Stimulated activated CD8-positive, alpha-beta memory T cell treated with anti-CD3 and anti-CD28 coated beads, Interleukin-4, amount 100 ng/mL, for 4 hours (primary cell): ENCODE measurements around the gene CKAP5.

Experiments used
- DNase-seq, 2 donors: peaks; one replicate each; pipeline ENCODE4 v3.0.0-alpha.2; 2020; ENCODE audit warnings: low read depth in 2 of 2, low spot score in 1 of 2

CKAP5 gene

DNA sequence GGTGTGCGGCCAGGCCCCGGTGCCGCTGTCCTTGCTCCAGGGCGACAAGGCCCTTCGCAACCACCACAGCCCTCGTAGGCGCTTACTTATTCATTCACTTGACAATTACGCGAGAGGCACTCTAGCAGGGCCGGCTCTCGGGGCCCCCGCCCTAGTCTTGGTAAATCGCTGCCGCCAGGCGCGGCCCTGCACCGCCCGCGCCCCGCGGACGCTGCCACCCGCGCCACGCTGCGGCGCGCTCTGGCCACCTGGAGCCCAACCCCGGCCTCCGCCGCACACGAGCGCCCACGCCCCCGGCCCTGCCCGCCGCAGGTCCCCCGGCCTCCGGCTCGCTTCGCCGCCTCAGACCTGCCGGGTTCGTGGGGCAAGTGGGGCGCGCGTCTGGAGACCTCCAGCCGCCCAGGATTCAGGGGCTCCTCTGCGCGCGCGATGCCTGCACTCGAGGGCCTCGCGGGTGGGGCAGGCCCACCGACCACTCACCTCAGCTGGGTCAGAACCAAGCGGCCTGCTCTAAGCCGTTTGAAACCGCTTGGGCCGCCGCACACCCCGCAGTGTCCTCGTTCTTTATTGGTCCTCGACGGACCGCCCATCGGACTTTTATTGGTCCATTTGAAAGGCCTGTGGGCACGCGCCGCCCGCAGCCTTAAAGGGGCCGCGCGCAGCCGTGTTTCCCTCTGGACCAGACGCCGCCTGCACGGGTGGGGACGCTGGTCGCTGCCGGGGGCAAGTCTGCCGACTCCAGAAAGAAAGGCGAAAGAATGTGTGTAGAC, at the start of gene CKAP5:
CKAP5 (minus strand) TSS at position 541 of the 770 bp plus-strand sequence. CDS start 25,049 bp downstream, outside the sequence.
- DNase-seq = peak; percentile 67 to 74

DNA sequence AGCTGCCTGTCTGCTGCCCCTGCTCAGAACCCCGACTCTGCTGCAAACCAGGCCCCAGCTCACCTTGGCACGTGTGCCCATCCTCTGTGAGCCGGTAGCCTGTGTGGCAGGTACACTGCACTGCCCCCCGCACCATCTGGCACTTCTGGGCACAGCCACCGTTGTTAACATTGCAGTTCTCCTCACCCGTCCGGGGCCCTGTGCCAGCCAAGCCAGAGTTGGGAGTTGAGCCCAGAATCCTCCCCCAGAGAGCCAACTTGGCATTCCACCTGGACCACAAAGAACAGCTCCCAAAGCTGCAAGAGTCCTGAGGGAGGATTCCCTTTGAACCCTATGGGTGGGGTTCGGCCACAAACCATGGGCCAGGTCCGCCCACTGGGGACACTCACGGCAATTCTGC, 49.7 kb upstream of the CKAP5 start:
- no peak for DNase-seq

DNA sequence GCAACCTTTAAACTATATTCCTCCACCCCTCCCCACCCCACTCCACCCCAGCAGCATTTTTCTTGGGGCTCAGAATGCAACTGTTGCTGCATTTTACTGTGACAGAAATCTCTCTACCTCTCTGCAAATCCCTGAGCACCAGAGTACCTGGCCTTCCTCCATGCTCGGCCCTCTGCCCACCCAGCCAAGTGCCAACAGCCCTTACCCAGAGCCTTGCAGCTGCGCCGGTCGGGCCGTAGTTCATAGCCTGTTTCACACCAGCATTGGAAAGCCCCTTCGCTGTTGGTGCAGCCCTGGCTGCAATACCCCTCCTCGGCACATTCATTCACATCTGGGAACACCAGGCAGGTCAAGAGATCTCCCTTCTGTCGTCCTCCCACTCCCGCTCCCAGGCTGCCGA, 48.9 kb upstream of the CKAP5 start:
- no peak for DNase-seq

DNA sequence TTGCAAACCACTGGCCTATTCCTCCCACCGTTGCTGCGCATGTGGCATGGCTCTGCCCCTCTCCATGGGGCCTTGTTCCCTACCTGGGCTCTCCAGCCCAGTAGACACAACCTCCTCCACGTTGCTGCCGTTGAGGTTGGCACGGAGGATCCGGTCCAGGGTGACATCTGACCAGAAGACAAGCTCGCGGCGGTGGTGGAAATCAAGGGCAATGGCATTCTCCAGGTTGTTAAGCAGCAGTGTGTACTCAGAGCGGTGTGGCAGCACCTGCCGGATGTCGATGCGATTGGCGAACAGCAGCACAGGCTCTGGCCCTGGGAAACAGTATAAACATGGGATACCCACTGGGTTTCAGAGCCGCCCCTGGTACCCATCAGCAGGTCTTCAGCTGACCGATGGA, 48.4 kb upstream of the CKAP5 start:
- no peak for DNase-seq

DNA sequence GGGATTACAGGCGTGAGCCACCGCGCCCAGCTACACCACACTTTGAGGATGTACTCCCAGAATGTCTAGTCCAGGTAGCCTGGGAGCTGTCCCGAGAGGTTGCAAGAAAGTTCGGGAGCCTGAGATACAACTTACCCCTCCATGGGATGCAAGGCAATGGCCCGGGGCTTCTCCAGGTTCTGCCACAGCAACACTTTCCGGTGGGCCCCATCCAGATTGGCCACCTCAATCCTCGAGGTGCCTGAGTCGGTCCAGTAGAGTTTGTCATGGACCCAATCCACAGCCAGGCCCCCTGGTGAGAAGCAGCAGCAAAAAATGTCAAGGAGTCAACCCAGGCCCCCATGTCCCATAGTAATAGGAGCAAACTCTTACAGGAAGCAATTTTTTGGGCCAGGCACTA, 46.8 kb upstream of the CKAP5 start:
- no peak for DNase-seq

DNA sequence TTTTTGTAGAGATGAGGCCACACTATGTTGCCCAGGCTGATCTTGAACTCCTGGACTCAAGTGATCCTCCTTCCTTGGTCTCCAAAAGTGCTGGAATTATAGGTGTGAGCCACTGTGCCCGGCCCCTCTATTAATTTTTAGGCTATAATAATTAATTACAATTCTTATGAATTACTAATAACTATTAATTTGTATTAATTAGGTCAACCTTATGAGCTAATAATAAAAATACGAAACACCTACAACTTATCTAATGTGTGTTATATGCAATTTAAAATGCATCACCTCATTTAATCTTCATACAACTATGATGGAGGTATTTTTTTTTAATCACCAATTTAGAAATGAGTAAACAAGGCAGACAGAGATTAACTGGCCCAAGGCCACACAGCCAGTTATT, 46.0 kb upstream of the CKAP5 start:
- DNase-seq = no peak

DNA sequence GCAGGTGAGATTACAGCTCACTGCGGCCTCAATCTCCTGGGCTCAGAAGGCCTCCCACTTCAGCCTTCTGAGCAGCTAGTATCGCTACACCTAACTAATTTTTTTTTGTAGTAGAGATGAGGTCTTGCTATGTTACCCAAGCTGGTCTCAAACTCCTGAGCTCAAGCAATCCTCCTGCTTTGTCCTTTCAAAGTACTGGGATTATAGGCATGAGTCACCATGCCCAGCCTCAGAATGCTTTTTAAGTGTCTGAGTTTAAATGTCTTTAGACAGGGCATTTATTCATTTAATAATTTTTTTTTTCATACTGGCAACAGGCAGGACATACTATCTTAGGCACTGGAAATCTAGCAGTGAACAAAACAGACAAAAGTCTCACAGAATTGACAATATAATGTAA, 44.6 kb upstream of the CKAP5 start:
- DNase-seq = no peak

DNA sequence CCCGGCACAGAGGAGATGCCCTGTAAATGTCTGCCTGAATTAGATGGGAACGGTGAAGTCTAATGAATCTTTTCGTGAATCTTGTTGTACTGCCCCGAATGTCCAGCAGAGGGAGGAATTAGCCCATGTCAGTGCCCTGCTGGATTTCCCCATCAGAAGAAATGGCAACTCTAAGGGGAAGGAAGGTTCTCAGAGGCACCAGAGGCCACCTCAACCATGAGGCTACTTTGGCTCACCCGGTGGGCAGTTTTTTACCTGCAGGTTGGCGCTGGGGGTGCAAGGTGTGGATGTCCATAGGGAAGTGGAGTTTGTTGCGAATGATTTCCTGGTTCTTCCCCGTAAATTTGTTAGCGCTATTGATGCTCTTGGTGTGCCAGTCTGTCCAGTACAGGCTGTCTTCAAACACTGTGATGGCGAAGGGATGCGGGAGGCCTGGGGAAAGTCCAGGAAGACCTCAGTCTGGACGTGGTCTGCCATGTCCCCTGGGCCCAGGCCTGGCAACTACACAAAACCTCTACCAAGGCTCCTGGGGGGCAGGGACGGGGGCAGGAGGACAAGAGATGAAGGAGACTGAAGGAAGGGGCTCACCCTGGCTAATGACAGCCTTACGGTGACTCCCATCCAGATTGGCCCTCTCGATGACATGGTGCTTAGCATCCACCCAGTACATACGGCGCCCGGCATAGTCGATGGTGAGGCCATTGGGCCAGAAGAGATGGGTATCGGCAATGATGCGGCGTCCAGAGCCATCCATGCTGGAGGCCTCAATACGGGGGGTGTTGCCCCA, 43.8 kb upstream of the CKAP5 start:
- peak; percentile 21 to 62 for DNase-seq

DNA sequence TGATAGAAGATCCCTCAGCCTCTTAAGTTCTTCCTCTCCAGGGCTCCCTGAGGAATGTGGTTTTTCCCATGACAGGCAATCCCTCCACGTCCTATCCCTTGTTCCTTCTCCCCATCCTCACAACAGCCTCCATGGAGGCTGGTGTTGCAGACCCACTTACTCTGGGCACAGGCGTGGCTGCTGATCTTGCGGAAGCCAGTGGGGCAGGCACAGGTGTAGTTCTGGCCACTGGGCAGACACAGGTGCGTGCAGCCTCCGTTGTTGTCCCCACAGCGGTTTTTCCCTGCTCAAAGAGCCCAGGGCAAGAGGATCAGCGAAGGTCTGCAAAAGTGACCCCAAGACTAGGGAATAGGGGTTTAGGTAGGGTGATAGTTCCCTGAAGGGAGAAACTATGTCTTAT, 43.2 kb upstream of the CKAP5 start:
- no peak for DNase-seq

DNA sequence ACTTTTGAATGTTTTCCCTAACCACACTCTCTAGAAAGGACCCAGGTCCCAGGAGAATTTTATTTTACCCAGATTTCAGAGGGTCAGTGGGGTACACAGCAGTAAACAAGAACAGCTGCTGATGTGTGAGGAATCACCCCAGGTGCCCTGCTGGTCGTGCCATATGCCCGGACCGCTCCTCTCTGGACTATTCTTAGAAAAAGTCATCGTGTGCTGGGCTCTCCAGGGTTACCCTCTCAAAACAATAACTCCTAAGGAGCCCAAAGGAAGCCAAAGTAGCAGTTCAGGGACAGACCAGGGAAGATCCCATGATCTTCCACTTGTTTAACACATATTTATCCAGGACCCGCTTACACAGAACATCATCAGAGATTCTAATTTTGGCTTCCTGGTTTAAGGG, 42.6 kb upstream of the CKAP5 start:
- no peak for DNase-seq

DNA sequence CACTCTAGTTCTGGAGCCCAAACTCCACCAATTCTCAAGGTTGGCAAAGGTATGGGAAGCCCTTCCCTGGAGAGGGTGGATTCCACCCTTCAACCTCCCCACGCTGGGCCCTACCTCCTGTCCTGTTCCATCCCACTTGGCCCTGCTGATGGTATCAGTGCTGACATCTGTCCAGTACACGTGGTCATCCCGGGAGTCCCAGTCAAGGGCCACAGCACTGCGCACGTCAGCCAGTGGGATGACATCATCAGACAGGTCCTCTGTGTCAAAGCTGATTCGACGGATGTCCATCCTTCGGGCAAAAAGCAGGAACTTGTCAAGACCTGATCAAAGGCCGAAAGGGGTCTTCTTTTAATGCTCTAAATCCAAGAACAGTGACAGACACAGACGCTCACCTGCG, 40.1 kb upstream of the CKAP5 start:
- DNase-seq = no peak

DNA sequence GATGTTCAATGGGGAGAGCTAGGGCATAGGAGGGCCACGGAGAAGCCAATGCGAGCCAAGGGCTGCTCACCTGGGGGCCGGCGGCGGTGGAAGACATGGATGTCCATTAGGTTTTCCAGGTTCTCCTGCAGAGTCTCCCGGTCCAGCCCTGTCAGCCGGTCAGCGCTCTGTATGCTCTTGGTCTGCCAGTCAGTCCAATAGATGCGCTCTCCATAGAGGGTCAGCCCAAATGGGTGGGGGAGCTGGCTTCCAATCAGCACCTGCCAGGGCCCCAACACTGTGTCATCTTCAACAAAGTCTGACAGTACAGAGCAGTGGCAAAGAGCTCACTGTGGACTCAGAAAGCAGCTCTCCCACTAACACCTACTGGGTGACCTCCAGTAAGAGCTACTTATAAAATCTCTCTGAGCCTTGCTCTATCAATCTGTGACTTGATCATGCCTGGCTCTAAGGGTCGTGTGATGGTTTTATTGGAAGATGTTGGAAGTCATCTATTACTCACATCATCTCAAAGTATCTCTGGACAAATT, 33.0 kb upstream of the CKAP5 start:
- no peak for DNase-seq

DNA sequence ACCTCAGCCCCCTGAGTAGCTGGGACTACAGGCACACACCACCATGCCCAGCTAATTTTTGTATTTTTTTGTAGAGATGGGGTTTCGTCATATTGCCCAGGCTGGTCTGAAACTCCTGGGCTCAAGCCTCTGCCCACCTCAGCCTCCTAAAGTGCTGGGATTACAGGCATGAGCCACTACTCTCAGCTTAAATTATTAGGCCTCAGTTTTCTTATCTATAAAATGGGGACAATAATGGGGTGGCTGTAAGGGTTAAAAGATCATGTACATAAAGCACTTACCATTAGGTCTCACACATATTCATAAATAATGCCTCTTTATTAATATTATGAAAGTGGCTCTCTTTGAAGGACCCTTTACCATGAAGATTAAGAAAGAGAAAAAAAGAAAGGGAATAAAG, 31.5 kb upstream of the CKAP5 start:
- DNase-seq = no peak

DNA sequence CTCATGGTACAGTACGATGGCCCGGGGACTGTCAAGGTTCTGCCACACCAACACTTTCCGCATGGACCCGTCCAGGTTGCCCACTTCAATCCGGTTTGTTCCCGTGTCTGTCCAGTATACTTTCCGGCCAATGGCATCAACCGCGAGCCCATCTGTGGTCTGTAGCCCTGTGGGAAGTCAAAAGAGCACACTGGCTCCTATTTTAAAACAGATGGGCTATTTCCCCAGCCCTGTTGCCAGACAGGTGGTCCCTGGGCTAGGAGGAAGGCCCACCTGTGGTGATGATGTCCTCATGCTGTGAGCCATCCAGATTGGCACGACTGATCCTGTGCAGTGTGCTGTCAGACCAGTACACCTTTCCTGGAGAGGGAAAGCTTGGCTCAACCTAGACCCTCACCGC, 30.4 kb upstream of the CKAP5 start:
- no peak for DNase-seq

DNA sequence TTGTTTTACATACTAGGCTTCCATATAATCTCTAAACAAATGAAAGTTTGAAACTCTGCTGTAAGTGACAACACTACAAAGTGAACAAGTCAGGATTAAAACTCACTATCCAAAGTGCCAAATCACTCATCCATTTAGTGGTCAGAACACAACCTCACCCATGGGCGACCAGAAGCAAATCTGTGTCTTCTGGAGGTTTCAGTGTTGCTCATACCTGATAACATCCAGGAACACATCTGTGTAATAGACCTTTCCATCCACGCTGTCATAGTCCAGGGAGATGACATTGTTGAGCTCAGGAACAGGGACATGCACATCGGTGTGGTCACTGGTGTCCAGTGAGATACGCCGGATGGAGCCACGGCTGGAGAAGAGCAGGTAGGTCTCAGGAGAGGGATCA, 28.5 kb upstream of the CKAP5 start:
- DNase-seq = no peak

DNA sequence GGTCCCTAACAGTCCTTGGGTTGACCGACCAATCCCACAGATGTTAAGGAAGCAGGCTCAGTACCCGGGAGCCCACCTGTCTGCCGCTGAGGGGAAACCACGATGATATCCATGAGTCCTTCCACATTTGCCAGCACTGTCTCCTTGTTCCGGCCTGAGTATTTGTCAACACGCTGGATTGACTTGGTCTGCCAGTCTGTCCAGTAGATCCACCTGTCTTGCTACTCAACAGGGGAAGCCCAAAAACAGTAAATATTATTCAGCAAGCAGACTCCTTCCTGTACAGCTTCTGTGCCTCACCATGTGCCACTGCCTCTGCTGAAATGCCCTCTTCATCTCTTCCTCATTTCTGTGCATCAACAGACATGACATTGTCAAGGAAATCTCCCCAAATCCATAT, 22.8 kb upstream of the CKAP5 start:
- DNase-seq = no peak

DNA sequence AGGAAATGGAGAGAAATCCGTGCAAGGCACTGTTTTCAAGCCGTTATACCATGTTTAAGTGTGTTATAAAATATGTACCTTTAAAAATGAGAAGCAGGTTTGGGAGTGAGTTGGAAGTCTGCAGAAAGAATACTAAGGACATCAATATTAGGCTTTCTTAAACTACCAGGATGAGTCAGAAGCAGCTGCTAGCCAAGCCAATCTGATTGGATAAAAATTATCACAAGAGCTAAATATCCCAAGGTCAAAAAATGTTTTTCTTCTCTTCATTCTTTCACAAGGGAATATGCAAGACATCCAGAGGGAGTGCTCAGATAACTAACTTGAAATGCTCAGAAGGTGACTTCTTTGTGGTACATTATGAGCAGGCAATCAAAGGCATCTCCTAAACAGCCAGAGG, 19.3 kb upstream of the CKAP5 start:
- DNase-seq = no peak

DNA sequence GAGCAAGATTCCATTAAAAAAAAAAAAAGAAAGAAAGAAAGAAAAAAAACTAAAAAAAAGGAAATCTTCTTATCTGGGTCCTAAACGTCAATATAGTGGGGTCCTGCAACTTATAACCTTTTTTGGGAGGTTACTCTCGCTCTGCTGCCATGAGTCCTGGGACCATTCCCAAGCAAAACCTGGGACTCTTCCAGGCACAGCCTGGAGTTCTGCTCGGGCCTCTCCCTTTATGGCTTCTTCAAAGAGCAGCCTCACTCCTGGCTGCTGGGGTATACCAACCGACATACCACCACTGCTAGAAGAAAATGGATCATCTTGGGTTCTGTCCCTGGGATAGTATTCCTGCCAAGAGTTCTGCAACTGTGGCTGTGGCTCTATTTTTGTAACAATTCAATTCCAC, 14.1 kb upstream of the CKAP5 start:
- DNase-seq = no peak

DNA sequence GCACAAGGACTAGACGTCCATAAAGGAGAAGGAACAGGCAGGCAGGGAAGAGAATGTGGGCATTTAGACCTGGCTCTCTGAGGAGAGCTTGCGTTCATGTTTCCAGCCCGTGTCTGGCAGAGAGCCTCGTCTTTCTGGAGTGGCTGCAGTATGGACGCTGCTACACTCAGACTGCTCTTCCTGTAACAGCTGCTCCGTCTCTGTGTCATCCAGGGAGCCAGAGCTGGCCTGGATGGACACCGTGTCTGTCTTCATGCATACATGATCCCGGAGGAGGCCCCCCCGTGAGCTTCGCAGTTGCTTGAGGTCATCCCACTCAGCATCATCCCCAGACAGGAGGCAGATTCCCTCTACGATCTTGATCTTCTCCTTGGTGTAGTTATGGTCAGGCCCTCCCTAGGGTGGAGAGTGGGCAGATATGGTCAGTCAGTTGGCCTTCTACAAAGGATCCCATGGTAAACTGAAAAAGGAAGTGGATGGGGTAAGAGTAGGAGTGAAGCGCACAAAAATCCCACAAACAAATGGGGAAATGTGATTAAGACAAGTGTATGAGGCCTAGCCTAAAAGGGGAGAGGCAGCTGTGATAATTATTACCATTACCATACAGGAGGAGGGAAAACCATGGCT, 13.0 kb upstream of the CKAP5 start:
- no peak for DNase-seq

DNA sequence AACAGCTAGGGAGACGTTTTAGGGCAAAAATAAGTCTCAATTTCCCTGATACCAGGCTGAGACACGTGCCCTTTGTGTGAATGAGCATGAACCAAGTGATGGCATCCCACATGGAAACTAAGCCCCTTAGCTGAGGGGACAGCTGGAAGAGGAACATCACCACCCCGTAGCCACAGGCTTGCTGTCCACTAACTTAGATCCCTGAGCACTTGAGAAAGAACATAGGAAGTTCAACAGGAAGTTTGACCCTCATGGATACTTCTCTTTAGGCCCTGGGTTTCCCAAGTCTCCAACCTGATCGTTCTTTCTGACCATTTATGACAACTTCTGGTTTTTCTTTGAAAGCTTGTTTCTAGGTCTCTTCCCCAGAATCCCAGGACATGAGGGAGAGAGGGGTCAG, 11.6 kb upstream of the CKAP5 start:
- DNase-seq = no peak

DNA sequence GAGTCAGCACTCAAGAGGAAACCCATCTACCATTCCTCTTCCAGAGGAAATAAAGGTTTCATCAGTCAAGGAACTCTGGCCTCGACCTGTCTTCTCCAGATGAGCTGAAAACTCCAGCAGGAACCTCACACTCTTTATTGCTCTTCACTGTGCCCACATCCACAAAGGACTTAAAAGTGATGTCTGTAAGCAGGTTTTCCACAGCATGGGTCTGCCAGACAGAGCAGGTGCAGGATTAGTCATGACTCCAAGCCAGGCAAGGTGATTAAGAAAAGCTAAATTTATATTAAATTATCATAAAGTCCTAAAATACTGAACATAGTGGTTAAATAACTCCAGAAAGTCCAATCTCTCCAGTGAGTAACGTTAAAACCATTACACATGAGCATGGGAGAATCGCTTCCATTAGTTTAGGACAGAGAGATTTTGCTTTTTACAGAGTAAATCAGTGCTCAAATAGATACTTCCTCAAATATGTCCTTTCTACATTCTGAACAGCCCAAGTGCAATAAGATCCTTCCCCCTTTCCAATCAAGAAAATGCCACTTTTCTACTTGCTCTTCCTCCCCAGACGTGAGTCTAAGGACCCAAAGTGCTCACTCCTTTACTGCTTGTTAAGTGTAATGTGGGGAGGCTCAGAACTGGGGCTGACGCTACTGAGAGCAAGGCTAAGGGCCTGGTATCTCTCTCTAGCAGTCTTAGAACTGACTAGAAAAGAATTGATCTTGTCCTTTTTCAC, 10.7 kb upstream of the CKAP5 start:
- DNase-seq = no peak
